HL-60 (cell line): ENCODE data around the gene FCRL3.
A peak's percentile ranks its signal among the peaks of the same experiment; 100 is the strongest.

ENCODE experiments used
- DNase-seq, 2 experiments: peaks; one replicate each; pipeline ENCODE4 v3.0.0-alpha.2; 2010 to 2020; ENCODE audit warnings: low read depth in 1 of 2, low spot score in 1 of 2
- H3K27ac ChIP-seq: fragments of 250-450 bp; sonication (Bioruptor Pico); replicated peaks from 2 replicates; pipeline ENCODE4 v1.5.1; 2020; ENCODE audit warnings: mild to moderate bottlenecking, moderate library complexity
- H3K27me3 ChIP-seq: fragments of 250-450 bp; sonication (Bioruptor Pico); 2 replicates; pipeline ENCODE4 v1.5.1; 2021; ENCODE audit warnings: mild to moderate bottlenecking, moderate library complexity; ENCODE audit not compliant: insufficient read depth, poor library complexity, severe bottlenecking
- H3K4me3 ChIP-seq: replicated peaks from 2 replicates; pipeline ENCODE4 v1.5.1; 2011; ENCODE audit warnings: mild to moderate bottlenecking, control low read depth, low read length; ENCODE audit not compliant: insufficient read depth
- GABPA ChIP-seq: IDR thresholded peaks from 2 replicates; pipeline ENCODE4 v1.6.1; 2012; ENCODE audit warnings: low read depth
- POLR2AphosphoS5 ChIP-seq: IDR thresholded peaks from 2 replicates; pipeline ENCODE4 v1.6.1; 2012; ENCODE audit warnings: low read depth
- SPI1 ChIP-seq: IDR thresholded peaks from 2 replicates; pipeline ENCODE4 v1.6.1; 2012; ENCODE audit warnings: low read depth, mild to moderate bottlenecking, borderline replicate concordance
- TF ChIP-seq, protein P1 (sequence below): IDR thresholded peaks from 2 replicates; pipeline ENCODE4 v1.6.1; 2012; ENCODE audit warnings: low read depth; ENCODE audit not compliant: insufficient replicate concordance
- TF ChIP-seq, protein P2 (sequence below): IDR thresholded peaks from one replicate; pipeline ENCODE4 v1.5.1; 2011; ENCODE audit warnings: low read length, control low read depth, inconsistent platforms; ENCODE audit not compliant: insufficient read depth

FCRL3 gene

DNA sequence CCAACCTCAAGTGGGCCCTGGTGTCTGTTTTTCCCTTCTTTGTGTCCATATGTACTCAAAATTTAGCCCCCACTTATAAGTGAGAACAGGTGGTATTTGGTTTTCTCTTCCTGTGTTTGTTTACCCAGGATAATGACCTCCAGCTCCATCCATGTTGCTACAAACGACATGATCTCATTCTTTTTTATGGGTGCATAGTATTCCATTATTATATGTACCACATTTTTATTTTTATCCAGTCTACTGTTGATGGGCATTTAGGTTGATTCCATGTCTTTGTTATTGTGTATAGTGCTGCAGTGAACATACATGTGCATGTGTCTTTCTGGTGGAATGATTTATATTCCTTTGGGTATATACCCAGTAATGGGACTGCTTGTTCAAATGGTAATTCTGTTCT, 27.6 kb downstream of the FCRL3 start:
- TF ChIP-seq POLR2AphosphoS5 (no peak), GABPA (no peak), SPI1 (no peak)
- TF ChIP-seq, protein P1, sequence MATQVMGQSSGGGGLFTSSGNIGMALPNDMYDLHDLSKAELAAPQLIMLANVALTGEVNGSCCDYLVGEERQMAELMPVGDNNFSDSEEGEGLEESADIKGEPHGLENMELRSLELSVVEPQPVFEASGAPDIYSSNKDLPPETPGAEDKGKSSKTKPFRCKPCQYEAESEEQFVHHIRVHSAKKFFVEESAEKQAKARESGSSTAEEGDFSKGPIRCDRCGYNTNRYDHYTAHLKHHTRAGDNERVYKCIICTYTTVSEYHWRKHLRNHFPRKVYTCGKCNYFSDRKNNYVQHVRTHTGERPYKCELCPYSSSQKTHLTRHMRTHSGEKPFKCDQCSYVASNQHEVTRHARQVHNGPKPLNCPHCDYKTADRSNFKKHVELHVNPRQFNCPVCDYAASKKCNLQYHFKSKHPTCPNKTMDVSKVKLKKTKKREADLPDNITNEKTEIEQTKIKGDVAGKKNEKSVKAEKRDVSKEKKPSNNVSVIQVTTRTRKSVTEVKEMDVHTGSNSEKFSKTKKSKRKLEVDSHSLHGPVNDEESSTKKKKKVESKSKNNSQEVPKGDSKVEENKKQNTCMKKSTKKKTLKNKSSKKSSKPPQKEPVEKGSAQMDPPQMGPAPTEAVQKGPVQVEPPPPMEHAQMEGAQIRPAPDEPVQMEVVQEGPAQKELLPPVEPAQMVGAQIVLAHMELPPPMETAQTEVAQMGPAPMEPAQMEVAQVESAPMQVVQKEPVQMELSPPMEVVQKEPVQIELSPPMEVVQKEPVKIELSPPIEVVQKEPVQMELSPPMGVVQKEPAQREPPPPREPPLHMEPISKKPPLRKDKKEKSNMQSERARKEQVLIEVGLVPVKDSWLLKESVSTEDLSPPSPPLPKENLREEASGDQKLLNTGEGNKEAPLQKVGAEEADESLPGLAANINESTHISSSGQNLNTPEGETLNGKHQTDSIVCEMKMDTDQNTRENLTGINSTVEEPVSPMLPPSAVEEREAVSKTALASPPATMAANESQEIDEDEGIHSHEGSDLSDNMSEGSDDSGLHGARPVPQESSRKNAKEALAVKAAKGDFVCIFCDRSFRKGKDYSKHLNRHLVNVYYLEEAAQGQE: no peak
- TF ChIP-seq, protein P2, sequence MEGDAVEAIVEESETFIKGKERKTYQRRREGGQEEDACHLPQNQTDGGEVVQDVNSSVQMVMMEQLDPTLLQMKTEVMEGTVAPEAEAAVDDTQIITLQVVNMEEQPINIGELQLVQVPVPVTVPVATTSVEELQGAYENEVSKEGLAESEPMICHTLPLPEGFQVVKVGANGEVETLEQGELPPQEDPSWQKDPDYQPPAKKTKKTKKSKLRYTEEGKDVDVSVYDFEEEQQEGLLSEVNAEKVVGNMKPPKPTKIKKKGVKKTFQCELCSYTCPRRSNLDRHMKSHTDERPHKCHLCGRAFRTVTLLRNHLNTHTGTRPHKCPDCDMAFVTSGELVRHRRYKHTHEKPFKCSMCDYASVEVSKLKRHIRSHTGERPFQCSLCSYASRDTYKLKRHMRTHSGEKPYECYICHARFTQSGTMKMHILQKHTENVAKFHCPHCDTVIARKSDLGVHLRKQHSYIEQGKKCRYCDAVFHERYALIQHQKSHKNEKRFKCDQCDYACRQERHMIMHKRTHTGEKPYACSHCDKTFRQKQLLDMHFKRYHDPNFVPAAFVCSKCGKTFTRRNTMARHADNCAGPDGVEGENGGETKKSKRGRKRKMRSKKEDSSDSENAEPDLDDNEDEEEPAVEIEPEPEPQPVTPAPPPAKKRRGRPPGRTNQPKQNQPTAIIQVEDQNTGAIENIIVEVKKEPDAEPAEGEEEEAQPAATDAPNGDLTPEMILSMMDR: no peak

DNA sequence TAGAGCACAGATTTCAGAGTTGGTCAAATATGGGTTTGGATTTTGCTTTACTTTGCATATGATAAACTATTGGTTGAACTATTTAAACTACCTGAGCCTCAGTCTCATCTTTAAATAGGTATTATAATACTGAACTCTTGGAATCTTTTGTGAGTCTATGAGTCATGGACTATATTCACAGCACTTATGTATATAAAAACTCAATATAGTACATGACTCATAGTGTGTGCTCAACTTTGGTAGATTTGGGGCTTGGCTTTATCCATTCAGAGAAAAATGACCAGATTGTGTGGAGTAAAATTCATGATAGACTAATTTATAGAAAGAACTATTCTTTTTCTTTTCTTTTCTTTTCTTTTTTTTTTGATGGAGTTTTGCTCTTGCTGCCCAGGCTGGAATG, 28.7 kb downstream of the FCRL3 start:
- no peak for DNase-seq
- Histone ChIP-seq H3K27me3 (no peaks in the 10 kb centered on the region), H3K27ac (no peak overlapping the region), H3K4me3 (no peak overlapping the region)
- no peak for TF ChIP-seq GABPA
- TF ChIP-seq, protein P1: no peak
- no peak for TF ChIP-seq SPI1
- TF ChIP-seq POLR2AphosphoS5: no peak
- TF ChIP-seq, protein P2: no peak

More for the DNA sequence above, 27.6 kb downstream of the FCRL3 start:
- H3K27ac ChIP-seq: no peak overlapping the region
- DNase-seq: no peak
- no peak overlapping the region for H3K4me3 ChIP-seq
- H3K27me3 ChIP-seq: no peaks in the 10 kb centered on the region

DNA sequence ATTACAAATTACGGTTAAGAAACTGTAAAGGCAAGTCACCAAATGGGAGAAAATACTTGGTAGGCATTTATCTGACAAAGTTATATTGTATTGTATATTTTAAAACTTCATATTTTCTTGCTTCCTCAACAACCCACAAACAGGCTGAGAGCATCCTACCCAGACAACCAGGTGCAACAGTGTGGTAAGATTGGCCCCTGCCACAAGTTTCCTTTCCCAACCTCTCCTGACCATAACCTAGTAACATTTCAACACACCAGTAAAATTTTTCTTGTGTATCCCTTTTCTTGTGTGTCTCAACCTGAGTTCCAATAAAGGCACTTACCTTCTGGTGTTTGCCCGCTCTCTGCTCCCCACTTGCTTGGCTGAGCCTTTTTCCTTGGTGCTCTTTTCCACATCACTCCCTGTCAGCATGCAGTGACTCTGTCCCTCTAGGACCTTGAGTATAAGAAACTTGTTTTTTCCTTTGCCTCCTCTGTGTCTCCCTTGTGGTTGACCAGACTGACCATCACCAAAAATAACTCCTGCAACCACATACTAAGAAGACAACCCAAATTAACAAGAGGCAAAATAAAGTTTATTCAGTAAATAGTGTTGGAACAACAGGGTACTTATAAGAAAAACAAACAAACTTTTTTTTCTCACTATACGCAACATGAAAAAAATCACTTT, 40.9 kb downstream of the FCRL3 start:
- no peak overlapping the region for H3K4me3 ChIP-seq
- H3K27me3 ChIP-seq: no peaks in the 10 kb centered on the region
- TF ChIP-seq GABPA (no peak), SPI1 (no peak), POLR2AphosphoS5 (peak; percentile 35; the same call in 1 of the 2 replicates)
- H3K27ac ChIP-seq: peak overlapping the region; percentile 50
- peak; percentile 48 to 70 for DNase-seq

DNA sequence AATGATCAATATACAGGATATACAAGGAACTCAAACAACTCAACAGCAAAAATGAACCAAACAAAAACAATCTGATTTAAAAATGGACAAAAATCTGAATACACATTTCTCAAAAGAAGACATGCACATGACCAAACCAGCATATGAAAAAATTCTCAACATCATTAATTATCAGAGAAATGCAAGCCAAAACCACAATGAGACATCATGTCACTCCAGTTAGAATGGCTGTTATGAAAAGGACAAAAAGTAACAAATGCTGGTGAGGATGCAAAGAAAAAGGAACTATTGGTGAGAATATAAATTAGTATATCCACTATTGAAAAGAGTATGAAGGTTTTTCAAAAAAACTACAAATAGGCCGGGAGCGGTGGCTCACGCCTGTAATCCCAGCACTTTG, 42.0 kb downstream of the FCRL3 start:
- peak overlapping the region; percentile 50 for H3K27ac ChIP-seq
- no peaks in the 10 kb centered on the region for H3K27me3 ChIP-seq
- no peak for DNase-seq
- H3K4me3 ChIP-seq: no peak overlapping the region
- TF ChIP-seq GABPA (no peak), SPI1 (no peak), POLR2AphosphoS5 (no peak)
- TF ChIP-seq, protein P2: no peak
- TF ChIP-seq, protein P1: no peak
